Right lobe of liver (tissue), 6 donors: ENCODE measurements around the gene SMYD4. TPM values are rescaled to one million over a fixed set of nuclear protein-coding genes. Genes with fewer than 3 reads are reported as not detected.

Experiments used
- ATAC-seq, 4 donors: fragments of 200-7000 bp; cut with Tn5 transposase; one replicate each; pipeline ENCODE4 v1.9.1; 2020; ENCODE audit warnings: mild to moderate bottlenecking in 4 of 4, moderate library complexity in 4 of 4
- DNase-seq, 3 donors: peaks; one replicate each; pipeline ENCODE4 v3.0.0-alpha.2; 2020
- H3K27ac ChIP-seq, 3 donors: fragments of 200-600 bp; one replicate each; pipeline ENCODE4 v1.8.0; 2022
- H3K27me3 ChIP-seq, 2 donors: fragments of 200-600 bp; one replicate each; pipeline ENCODE4 v1.8.0; 2022
- H3K36me3 ChIP-seq, 4 donors: fragments of 200-600 bp; sonication (generic) in 1 of 4; one replicate each; pipeline versions ENCODE4 v1.5.1 to v1.8.0; 2017 to 2022; ENCODE audit warnings: control low read depth in 1 of 4
- H3K4me1 ChIP-seq, 4 donors: fragments of 200-600 bp; sonication (generic) in 1 of 4; one replicate each; pipeline versions ENCODE4 v1.5.1 to v1.8.0; 2017 to 2022; ENCODE audit warnings: control low read depth in 1 of 4
- H3K4me3 ChIP-seq, 3 donors: fragments of 200-600 bp; one replicate each; pipeline ENCODE4 v1.8.0; 2022
- H3K9me3 ChIP-seq, 4 donors: fragments of 200-600 bp; sonication (generic) in 1 of 4; one replicate each; pipeline versions ENCODE4 v1.5.1 to v1.8.0; 2017 to 2022; ENCODE audit warnings: control low read depth in 1 of 4
- CTCF ChIP-seq, 4 donors: fragments of 200-600 bp in 3 of 4; fragments of 450-650 bp in 1 of 4; IDR thresholded peaks; one replicate each; pipeline versions ENCODE4 v1.5.1 to v1.8.0; 2016 to 2022; ENCODE audit warnings: antibody characterized with exemption in 4 of 4, mild to moderate bottlenecking in 2 of 4
- POLR2A ChIP-seq: fragments of 450-650 bp; IDR thresholded peaks from one replicate; pipeline ENCODE4 v1.6.1; 2017; ENCODE audit warnings: antibody characterized with exemption, mild to moderate bottlenecking
- WGBS: methylation state at CpG from one replicate; pipeline ENCODE4 v1.1.6; 2018; ENCODE audit warnings: low coverage, low lambda C conversion rate; ENCODE audit not compliant: insufficient coverage; ENCODE audit errors: missing lambda C conversion rate; 5-methylcytosine and 5-hydroxymethylcytosine counted together
- intact Hi-C, 2 donors: fragments of 100-400 bp; cut with DNase I; formaldehyde crosslinking; loops; one replicate each; pipeline versions ENCODE4 v1.11.2 to v1.14.1; 2022
- total RNA-seq, 6 experiments: library from RNA; depleted of rRNA in 2 of 6; stranded (reverse); fragments of >200 nt in 2 of 6; fragmentation: NEBNext Ultra II Directional in 3 of 6; extraction: Animal tissue kit (Norgen Biotek cat#: 25700) in 3 of 6; gene quantifications; one replicate each; pipeline versions ENCODE4 v1.1.0 to v1.2.4, GENCODE V29; 2016 to 2023
- donor health status: DM: no; HTN: yes; CAD: no.
- donor health status: DM: no; HTN: no; CAD: no.
- donor health status: DM: no; HTN: no; CAD: no.
- donor health status: DM: no; HTN: yes; CAD: no.
- donor health status: DM: no; HTN: yes; CAD: no.

The SMYD4 gene
- total RNA-seq, 6 experiments from 2014 or later, result 4.6 to 6.7 (median 6.0) TPM

- intact Hi-C loops, result no loop called here
- DNase-seq (no peak), ATAC-seq (peak in 1 of 4 donors; percentile 74)
- WGBS, result 39% methylated on average over 3 of the region's 3 CpGs
- Histone ChIP-seq H3K27me3 (no peaks in the 10 kb centered on the region), H3K27ac (no peak overlapping the region), H3K4me1 (peaks cover 0 to 8% (median 0%) of the 10 kb centered on the region in 4 donors), H3K36me3 (peaks cover 0 to 17% (median 0%) of the 10 kb centered on the region in 4 donors), H3K9me3 (no peaks in the 10 kb centered on the region), H3K4me3 (no peak overlapping the region)
- TF ChIP-seq POLR2A (no peak), CTCF (IDR thresholded peaks at IDR 0.05) (no peak)
Measured at GRCh38 chr17:1853698-1854097, 24.0 kb upstream of the SMYD4 start.

- Histone ChIP-seq H3K27me3 (no peaks in the 10 kb centered on the region), H3K4me1 (peaks cover 0 to 8% (median 0%) of the 10 kb centered on the region in 4 donors), H3K9me3 (no peaks in the 10 kb centered on the region), H3K4me3 (no peak overlapping the region), H3K36me3 (peaks cover 0 to 14% (median 0%) of the 10 kb centered on the region in 4 donors), H3K27ac (no peak overlapping the region)
- ATAC-seq, result peak; percentile 79 to 95 (median 94)
- DNase-seq, result peak; percentile 44 to 76 (median 67)
- intact Hi-C loops, result no loop called here
- TF ChIP-seq CTCF (IDR thresholded peaks at IDR 0.05) (no peak), POLR2A (no peak)
- 15% methylated on average over 6 of the region's 6 CpGs for WGBS
Measured at GRCh38 chr17:1852327-1852726, 22.6 kb upstream of the SMYD4 start.

- intact Hi-C loops, result no loop called here
- Histone ChIP-seq H3K4me1 (peaks cover 0 to 3% (median 0%) of the 10 kb centered on the region in 4 donors), H3K4me3 (no peak overlapping the region), H3K36me3 (peaks cover 0 to 34% (median 11%) of the 10 kb centered on the region in 4 donors), H3K27me3 (no peaks in the 10 kb centered on the region), H3K9me3 (no peaks in the 10 kb centered on the region), H3K27ac (no peak overlapping the region)
- TF ChIP-seq POLR2A (no peak), CTCF (IDR thresholded peaks at IDR 0.05) (no peak)
- DNase-seq (no peak), ATAC-seq (no peak)
- WGBS, result 94% methylated on average over 3 of the region's 3 CpGs
Measured at GRCh38 chr17:1847191-1847590, 17.5 kb upstream of the SMYD4 start.

GRCh38 chr17:1843947-1844346 lies 14.2 kb upstream of the SMYD4 start:
- TF ChIP-seq CTCF (IDR thresholded peaks at IDR 0.05), result no peak
- TF ChIP-seq POLR2A, result no peak
- H3K4me3 ChIP-seq, result no peak overlapping the region
- no peak overlapping the region for H3K27ac ChIP-seq
- intact Hi-C loops, result no loop called here
- DNase-seq, result no peak
- ATAC-seq, result no peak
- peaks cover 0 to 31% (median 11%) of the 10 kb centered on the region in 4 donors for H3K36me3 ChIP-seq
- H3K27me3 ChIP-seq, result no peaks in the 10 kb centered on the region
- 91% methylated on average over 9 of the region's 9 CpGs for WGBS
- no peaks in the 10 kb centered on the region for H3K4me1 ChIP-seq
- no peaks in the 10 kb centered on the region for H3K9me3 ChIP-seq

- 100% methylated on average over 2 of the region's 4 CpGs for WGBS
- DNase-seq (no peak), ATAC-seq (no peak)
- no peak overlapping the region for H3K4me3 ChIP-seq
- no peaks in the 10 kb centered on the region for H3K9me3 ChIP-seq
- TF ChIP-seq POLR2A (no peak), CTCF (IDR thresholded peaks at IDR 0.05) (no peak)
- H3K27ac ChIP-seq, result no peak overlapping the region
- intact Hi-C loops, result no loop called here
- H3K27me3 ChIP-seq, result no peaks in the 10 kb centered on the region
- H3K4me1 ChIP-seq, result no peaks in the 10 kb centered on the region
- H3K36me3 ChIP-seq, result peaks cover 0 to 20% (median 9%) of the 10 kb centered on the region in 4 donors
Measured at GRCh38 chr17:1839516-1839915, 9.8 kb upstream of the SMYD4 start.
